ENCODE results near the gene SGMS1. TPM values are rescaled to one million over a fixed set of nuclear protein-coding genes. Genes with fewer than 3 reads are reported as not detected.

The SGMS1 gene
- total RNA-seq, 4 donors from 2014 or later, result 80.8 to 98.9 (median 90.7) TPM

- intact Hi-C loops (cut with DNase I), result no loop called here
- Histone ChIP-seq H3K9me3 (no peaks in the 10 kb centered on the region), H3K4me1 (peaks cover 0 to 4% of the 10 kb centered on the region in 2 donors)
Observed at GRCh38 chr10:50395271-50395670, 228.5 kb downstream of the SGMS1 start.

DNA sequence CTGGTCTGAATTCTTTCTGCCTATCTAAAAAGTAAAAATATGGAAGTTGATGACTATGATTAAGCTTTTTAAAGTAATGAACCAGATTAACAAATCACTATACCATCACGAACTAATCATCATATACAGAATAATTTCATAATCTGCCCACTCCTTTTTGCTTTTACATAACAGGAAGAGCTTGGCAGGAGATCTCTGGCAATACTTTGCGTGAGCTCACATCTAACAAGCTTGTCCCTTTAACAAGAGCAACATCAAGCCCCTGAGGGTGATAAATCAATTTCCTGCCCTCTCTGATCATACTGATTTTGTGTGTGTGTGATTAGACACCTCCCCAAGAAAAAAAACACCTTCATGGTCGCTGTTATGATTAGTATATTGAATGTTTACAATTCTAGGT, 228.9 kb downstream of the SGMS1 start:
- no peak for DNase-seq
- Histone ChIP-seq H3K36me3 (no peaks in the 10 kb centered on the region), H3K9me3 (no peaks in the 10 kb centered on the region), H3K27ac (no peak overlapping the region), H3K4me3 (replicated peaks in 1 of 3) (no peak overlapping the region), H3K4me1 (peaks cover 0 to 4% of the 10 kb centered on the region in 2 donors), H3K27me3 (no peaks in the 10 kb centered on the region)
- TF ChIP-seq, protein P1, sequence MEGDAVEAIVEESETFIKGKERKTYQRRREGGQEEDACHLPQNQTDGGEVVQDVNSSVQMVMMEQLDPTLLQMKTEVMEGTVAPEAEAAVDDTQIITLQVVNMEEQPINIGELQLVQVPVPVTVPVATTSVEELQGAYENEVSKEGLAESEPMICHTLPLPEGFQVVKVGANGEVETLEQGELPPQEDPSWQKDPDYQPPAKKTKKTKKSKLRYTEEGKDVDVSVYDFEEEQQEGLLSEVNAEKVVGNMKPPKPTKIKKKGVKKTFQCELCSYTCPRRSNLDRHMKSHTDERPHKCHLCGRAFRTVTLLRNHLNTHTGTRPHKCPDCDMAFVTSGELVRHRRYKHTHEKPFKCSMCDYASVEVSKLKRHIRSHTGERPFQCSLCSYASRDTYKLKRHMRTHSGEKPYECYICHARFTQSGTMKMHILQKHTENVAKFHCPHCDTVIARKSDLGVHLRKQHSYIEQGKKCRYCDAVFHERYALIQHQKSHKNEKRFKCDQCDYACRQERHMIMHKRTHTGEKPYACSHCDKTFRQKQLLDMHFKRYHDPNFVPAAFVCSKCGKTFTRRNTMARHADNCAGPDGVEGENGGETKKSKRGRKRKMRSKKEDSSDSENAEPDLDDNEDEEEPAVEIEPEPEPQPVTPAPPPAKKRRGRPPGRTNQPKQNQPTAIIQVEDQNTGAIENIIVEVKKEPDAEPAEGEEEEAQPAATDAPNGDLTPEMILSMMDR (IDR thresholded peaks at IDR 0.05), result no peak
- no peak for TF ChIP-seq POLR2A (IDR thresholded peaks at IDR 0.05)
- WGBS, 2 donors, result 65 to 76% methylated on average over 3 of the region's 3 CpGs
- intact Hi-C loops (cut with DNase I), result no loop called here

More at GRCh38 chr10:50395271-50395670, 228.5 kb downstream of the SGMS1 start:
- no peaks in the 10 kb centered on the region for H3K36me3 ChIP-seq
- no peak for DNase-seq
- no peak for TF ChIP-seq POLR2A (IDR thresholded peaks at IDR 0.05)
- TF ChIP-seq, protein P1 (IDR thresholded peaks at IDR 0.05), result no peak
- H3K27me3 ChIP-seq, result no peaks in the 10 kb centered on the region
- no peak overlapping the region for H3K4me3 ChIP-seq (replicated peaks in 1 of 3)
- no peak overlapping the region for H3K27ac ChIP-seq
- 71 to 84% methylated on average over 1 of the region's 1 CpG for WGBS, 2 donors

GRCh38 chr10:50393784-50394467, 229.8 kb downstream of the SGMS1 start:
- intact Hi-C loops (cut with DNase I), result no loop called here
- H3K4me1 ChIP-seq, result peaks cover 0 to 4% of the 10 kb centered on the region in 2 donors
- H3K27me3 ChIP-seq, result no peaks in the 10 kb centered on the region
- DNase-seq, result no peak
- H3K36me3 ChIP-seq, result no peaks in the 10 kb centered on the region
- H3K4me3 ChIP-seq (replicated peaks in 1 of 3), result no peak overlapping the region
- no peaks in the 10 kb centered on the region for H3K9me3 ChIP-seq
- TF ChIP-seq POLR2A (IDR thresholded peaks at IDR 0.05), result no peak
- TF ChIP-seq, protein P1 (IDR thresholded peaks at IDR 0.05), result no peak
- WGBS, 2 donors, result 89 to 91% methylated on average over 6 of the region's 6 CpGs
- H3K27ac ChIP-seq, result no peak overlapping the region

DNA sequence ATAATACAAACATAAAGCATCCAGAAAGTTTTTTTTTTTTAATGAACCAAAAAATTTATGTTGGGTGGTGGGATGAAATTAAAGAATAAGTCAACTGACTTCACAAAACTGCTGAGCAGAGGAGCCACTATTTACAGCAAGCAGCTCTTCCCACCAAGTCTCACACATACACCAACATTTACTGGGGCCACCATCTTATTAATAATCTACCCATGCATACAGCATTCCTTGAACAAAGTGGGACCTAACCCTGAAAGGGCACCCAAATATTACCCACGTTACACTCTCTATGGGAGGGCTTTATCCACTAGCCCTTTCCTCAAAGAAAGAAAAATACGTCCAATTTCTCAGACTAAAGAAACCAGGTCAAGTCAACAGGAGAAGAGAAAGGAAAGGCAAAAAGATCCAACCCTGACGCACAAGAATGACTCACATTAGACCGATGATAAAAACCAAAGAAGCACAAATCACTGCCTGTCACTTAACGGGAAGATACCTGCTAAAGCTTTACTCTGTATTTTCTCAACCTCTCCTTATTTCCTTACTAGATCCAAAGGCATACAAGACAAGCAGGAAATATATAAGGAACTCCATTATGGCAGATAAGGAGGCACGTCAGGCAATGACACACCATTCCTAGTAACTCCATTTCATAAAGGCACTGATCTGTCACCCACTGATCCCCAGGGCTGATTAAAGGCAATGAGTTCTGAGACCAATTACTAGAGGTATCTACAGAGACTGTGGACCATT, 230.6 kb downstream of the SGMS1 start:
- Histone ChIP-seq H3K4me3 (replicated peaks in 1 of 3) (no peak overlapping the region), H3K27ac (no peak overlapping the region), H3K27me3 (no peaks in the 10 kb centered on the region), H3K4me1 (peaks cover 0 to 4% of the 10 kb centered on the region in 2 donors), H3K9me3 (no peaks in the 10 kb centered on the region), H3K36me3 (no peaks in the 10 kb centered on the region)
- TF ChIP-seq POLR2A (IDR thresholded peaks at IDR 0.05), result no peak
- TF ChIP-seq, protein P1 (IDR thresholded peaks at IDR 0.05), result no peak
- 87% methylated on average over 6 of the region's 6 CpGs for WGBS, 2 donors
- intact Hi-C loops (cut with DNase I), result no loop called here
- no peak for DNase-seq

- WGBS, 2 donors, result 94 to 96% methylated on average over 5 of the region's 5 CpGs
- Histone ChIP-seq H3K27me3 (no peaks in the 10 kb centered on the region), H3K27ac (no peak overlapping the region), H3K36me3 (no peaks in the 10 kb centered on the region), H3K9me3 (no peaks in the 10 kb centered on the region), H3K4me1 (peaks cover 0 to 4% of the 10 kb centered on the region in 2 donors), H3K4me3 (replicated peaks in 1 of 3) (no peak overlapping the region)
- DNase-seq, result no peak
- intact Hi-C loops (cut with DNase I), result no loop called here
- TF ChIP-seq POLR2A (IDR thresholded peaks at IDR 0.05), result no peak
- TF ChIP-seq, protein P1 (IDR thresholded peaks at IDR 0.05), result no peak
Observed at GRCh38 chr10:50392426-50392825, 231.3 kb downstream of the SGMS1 start.
